Peyer's patch (tissue), 4 donors: ENCODE results near the gene CD247.

Source experiments
- POLR2A ChIP-seq, 2 donors: fragments of 450-650 bp; IDR thresholded peaks; one replicate each; pipeline ENCODE4 v1.5.1; 2017; ENCODE audit warnings: antibody characterized with exemption in 2 of 2, mild to moderate bottlenecking in 2 of 2, moderate library complexity in 2 of 2
- TF ChIP-seq, protein P1 (sequence below), 6 experiments: fragments of 450-650 bp in 4 of 6; fragments of 200-600 bp in 2 of 6; sonication (generic) in 1 of 6; IDR thresholded peaks; one replicate each; pipeline ENCODE4 v1.5.1; 2017 to 2019; ENCODE audit warnings: antibody characterized with exemption in 6 of 6, mild to moderate bottlenecking in 3 of 6, moderate library complexity in 1 of 6

DNA sequence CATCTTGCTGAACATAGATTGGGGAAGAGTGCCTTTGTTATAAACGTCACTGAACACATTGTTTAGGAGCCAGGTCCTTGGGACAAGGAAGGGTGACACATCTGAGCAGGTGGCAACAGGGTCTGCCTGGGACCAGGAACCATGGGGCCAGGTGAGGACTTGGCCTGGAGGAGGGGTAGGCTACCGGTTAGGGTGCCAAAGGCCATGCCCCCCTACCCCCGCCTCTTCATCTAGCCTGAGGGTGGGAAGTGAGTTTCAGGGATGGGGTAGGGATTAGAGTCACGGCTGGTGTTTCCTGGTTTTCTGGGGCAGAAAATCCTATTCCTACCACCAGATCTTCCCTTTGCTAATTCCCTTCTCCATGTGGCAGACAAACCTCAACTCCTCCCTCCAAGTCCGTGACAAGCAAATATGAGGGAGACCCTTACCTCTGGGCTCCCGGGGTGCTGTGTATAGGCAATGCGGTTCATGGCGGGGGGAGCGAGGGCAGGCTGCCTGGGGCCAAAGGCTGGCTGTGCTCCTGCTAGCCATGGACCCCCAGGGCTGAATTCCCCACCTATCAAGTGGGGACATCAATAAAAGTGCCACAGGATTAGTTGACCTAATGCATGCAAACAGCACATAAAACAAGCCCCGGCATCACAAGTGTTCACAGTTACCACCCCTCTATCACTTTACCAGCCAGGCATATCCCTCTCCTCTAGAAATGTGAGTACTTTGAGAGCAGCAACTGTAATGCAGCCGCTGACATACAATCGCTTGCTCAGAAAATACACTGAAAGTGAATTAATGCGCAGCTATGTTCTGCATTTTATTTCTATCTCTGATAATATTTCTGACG lies 14.5 kb downstream of the CD247 start:
- TF ChIP-seq, protein P1, sequence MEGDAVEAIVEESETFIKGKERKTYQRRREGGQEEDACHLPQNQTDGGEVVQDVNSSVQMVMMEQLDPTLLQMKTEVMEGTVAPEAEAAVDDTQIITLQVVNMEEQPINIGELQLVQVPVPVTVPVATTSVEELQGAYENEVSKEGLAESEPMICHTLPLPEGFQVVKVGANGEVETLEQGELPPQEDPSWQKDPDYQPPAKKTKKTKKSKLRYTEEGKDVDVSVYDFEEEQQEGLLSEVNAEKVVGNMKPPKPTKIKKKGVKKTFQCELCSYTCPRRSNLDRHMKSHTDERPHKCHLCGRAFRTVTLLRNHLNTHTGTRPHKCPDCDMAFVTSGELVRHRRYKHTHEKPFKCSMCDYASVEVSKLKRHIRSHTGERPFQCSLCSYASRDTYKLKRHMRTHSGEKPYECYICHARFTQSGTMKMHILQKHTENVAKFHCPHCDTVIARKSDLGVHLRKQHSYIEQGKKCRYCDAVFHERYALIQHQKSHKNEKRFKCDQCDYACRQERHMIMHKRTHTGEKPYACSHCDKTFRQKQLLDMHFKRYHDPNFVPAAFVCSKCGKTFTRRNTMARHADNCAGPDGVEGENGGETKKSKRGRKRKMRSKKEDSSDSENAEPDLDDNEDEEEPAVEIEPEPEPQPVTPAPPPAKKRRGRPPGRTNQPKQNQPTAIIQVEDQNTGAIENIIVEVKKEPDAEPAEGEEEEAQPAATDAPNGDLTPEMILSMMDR (IDR thresholded peaks at IDR 0.05), result no peak
- no peak for TF ChIP-seq POLR2A (IDR thresholded peaks at IDR 0.05)
